GM11168 (cell line): ENCODE measurements around the gene HNRNPLL.

Experiments
- in situ Hi-C: fragments of 300-500 bp; cut with MboI; formaldehyde crosslinking; loops from one replicate; pipeline ENCODE4 v1.12.0; 2022; ENCODE audit warnings: low sequenced_read_pairs; ENCODE audit not compliant: unreplicated experiment

The HNRNPLL gene

DNA sequence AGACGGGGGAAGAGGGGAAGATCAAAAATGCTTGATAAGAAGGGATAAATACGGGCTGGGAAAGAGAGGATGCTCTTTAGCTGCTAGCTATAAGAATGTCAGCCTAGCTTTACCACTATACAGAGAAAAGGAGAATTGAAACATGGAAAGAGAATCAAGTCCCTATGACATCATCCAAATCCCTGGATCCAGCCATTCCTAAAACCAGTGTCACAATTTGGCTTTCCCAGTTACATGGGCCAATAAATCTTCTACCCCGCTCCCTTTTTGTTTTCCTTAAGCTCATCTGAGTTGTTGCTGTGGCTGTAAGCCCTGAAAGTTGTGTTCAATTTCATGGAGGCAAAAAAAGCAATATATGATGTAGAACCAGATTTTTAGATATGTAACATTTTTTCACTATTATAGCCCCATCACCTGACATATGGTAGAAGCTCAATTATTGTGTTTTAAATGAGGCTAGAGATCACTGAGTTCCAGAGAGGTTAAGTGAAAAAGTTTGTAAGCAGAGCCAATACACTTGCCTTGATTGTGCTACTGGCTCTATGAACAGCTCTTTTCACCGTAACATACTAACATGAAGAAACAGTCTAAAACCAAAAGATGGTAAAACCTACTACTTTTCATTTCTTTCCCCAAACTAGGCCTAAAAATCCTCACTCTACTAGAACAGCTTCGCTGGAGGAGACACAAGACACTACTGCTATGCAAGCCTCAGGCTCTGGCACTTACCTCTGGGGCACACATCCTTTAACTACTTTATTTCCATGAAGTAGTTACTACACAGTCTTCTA lies 4.3 kb downstream of the HNRNPLL start:
- in situ Hi-C loops, result no loop called here

DNA sequence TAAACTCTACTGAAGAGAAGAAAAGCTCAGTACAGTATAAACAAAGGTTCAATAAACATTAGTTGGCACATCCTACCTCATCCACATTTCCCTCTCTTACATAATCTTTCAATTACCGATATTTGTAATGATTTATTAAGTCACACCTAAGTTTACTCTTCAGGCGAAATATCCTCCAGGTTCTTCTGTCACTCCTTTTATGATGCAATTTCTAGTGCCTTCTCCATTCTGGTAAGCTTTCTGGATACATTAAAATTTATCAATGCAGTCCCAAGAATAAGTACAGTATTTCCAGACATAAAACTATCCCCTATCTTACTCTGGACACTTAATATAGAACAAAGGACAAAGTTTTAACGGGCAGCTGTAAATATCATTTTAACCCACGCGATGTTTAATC lies 5.6 kb downstream of the HNRNPLL start:
- in situ Hi-C loops, result no loop called here

GRCh38 chr2:38596229-38596628 lies 6.5 kb downstream of the HNRNPLL start:
- in situ Hi-C loops, result no loop called here

- in situ Hi-C loops, result no loop called here
Observed at GRCh38 chr2:38592951-38593350, 9.8 kb downstream of the HNRNPLL start.

DNA sequence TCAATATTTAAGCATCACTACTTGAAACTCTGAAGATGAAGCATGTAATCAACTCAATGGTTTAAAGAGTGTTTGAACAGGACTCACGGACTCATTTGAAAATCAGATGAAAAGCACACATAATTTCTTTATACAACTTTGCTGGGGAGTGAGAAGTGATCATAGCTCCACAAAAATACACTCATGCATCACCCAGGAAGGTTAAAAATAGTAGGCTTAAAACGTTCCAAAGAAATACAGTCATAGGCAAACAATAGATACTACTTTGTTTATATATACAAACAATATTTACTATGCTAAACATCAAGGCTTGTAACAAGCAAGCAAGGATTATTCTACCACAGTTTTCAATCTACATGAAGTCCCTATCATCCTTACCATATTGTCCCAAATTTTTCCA lies 11.6 kb downstream of the HNRNPLL start:
- in situ Hi-C loops, result no loop called here

GRCh38 chr2:38590053-38590452 lies 12.7 kb downstream of the HNRNPLL start:
- in situ Hi-C loops, result no loop called here

DNA sequence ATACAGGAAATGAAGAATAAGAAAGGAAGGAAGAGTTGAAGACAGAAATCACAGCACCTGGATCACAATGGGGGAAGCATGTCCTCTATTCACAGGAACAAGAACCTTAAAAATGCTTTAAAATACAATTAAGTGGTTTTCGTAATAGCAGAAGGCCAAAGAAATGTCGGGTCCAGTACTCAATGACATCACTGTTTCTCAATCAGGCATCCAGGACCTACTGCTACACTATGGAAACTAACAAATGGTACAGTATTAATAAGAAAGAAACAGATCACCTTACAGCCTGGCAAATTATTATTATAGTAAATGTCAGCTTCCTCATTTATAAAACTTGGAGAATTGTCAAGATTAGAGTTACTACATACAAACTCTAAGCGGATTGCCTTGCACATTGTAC lies 15.8 kb downstream of the HNRNPLL start:
- in situ Hi-C loops, result no loop called here

GRCh38 chr2:38584881-38585280 lies 17.8 kb downstream of the HNRNPLL start:
- in situ Hi-C loops, result no loop called here

DNA sequence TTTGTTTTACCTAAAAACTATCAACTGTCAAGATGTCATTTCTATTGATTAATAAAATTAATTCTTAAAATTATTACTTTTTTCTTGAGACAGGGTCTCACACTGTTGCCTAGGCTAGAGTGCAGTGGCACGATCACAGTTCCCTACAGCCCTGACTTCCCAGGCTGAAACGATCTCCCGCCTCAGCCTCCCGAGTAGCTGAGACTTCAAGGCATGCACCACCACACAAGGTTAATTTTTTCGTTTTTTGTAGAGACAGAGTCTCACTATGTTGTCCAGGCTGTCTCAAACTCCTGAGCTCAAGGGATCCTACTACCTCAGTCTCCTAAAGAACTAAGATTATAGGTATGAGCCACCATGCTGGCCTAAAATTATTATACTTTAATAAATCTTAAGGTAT lies 18.7 kb downstream of the HNRNPLL start:
- in situ Hi-C loops, result no loop called here

- in situ Hi-C loops, result no loop called here
Observed at GRCh38 chr2:38583524-38583923, 19.2 kb downstream of the HNRNPLL start.

DNA sequence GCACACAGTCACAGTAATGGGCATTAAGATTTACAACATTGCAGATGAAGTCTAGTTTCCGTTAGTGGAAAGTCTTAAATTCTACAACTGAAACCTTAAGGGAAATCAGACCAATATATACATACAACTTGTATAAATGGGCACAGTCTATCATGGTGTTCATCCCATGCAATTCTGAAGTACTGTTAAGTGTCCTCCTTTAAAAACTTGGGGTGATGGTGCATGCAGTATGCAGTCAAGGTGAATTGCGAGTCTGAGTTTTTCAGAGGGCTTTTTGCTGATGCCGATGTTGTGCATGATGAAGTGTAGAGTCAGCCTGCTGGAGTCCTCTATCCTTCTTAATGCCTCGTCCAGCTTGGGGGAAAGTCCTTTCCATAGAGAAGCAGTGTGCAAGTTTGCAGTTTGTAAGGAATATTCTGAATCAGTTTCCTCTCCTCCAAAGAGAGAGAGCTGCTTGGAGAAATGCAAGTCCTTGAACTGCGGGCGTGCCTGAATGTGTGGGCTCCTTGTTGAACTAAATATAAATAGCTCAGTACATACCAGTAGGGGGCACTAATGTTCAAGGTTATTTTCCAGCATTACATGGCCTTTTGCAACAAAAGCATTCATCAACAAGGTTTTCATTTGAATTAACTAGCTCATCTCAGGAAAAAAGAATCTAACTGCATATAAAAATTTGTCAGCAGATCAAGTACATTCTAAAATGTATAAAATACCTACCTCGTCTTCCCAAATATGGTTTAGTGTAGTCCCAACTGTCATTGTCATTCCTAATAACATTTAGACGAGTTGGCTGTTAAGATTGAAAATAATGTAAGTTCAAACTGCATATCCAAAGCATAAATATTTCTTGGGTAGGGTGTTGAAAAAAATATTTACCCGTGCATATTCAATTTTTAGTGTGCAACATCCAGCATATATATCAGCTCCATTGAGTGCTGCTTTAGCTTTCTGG lies 21.3 kb downstream of the HNRNPLL start:
- in situ Hi-C loops, result no loop called here

DNA sequence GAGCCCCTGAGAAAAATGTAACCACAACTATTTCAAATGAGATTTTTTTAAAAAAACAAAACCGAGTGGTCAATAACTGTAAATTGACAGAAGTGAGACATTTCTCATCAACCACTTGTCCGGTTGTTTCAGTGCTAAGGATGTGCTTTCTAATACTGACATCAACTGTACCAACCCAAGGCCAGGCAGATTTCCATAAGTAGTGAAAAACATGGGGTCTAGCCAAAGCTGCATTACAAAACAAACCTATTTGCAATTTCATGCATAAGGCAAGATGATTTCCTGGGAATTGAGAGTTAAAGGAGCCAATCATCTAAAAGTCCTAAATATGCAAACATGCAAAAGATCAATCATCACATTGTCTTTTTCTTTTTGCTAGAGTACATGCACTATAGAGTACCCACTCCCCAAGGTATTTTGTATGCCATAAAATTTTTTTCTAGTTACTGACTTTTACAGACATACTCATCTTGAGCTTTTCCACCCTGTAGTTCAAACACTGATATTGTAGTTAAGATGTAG lies 22.6 kb downstream of the HNRNPLL start:
- in situ Hi-C loops, result no loop called here

DNA sequence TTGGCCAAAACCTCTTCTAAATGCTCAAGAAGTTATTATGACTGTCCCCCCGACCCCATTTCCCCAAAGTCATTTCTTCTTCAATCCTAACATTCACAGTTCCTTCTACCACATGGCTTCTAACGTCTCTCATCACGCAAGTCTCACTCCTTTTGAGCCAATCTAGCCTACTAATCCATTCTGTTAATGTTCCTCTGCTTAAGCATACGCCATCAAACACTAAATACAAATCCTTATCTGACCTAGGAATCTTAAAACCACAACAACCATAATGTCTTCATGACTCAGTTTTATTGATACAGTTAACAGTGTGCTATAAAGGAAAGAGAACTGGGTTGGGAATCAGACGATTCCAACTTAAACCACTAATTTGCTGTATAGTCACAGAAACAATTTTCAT lies 23.9 kb downstream of the HNRNPLL start:
- in situ Hi-C loops, result no loop called here

DNA sequence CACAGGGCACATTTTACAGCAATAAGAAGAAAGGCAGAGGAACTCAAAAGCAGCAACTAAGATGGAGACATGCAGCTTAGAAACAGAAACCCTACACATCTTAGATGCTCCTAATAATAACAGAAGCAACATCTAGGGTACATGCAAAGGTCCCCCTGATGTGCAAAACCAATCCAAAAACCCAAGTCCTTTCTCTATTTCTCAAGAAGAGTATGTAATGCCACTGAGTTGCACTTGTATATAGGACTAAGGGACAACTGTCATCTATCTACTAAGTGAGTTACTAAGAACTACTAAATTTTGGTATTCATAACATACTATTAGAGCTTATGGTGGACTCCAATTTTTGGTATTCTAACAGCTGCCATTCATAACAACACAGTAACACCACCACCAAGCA lies 28.4 kb downstream of the HNRNPLL start:
- in situ Hi-C loops, result no loop called here

DNA sequence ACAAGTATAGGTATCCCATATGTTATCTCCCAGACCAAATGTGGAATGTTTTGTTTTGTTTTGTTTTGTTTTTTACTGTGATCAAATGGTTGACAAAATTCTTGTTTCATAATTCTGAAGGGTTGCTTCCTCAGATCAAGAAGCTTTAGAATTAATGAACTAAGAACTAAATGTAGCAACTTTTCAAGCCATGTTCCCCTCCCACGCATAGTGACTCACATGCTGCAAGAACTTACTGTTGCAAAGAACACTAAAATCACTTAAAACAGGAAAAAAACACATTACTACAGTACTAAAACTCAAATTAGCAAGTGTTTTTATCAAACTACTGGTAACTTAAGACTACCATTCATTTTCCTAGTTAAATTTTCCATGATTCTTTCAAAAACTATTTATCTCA lies 30.6 kb downstream of the HNRNPLL start:
- in situ Hi-C loops, result no loop called here

GRCh38 chr2:38571193-38571592 lies 31.5 kb downstream of the HNRNPLL start:
- in situ Hi-C loops, result no loop called here

GRCh38 chr2:38568724-38569436 lies 33.8 kb downstream of the HNRNPLL start:
- in situ Hi-C loops, result no loop called here

- in situ Hi-C loops, result no loop called here
Observed at GRCh38 chr2:38565333-38565732, 37.4 kb downstream of the HNRNPLL start.

DNA sequence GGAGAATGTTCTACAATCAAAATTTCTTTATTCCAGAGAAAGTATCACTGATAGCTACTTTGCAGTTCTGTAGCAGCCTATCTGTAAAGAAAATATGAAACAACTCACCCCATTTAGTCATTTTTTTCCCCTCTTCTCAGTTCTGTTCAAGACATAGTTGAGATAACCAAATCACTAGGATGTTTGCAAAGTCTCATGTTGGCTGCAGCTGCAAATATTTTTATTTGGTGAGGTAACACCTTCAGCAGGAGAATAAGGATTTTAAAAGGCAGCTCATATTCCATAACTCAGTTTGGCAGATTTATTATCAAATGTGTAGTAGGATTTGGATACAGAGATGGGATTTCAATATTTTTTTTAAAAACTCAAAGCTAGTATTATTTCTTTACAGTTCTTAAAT lies 41.0 kb downstream of the HNRNPLL start:
- in situ Hi-C loops, result no loop called here

GRCh38 chr2:38560092-38560491 lies 42.6 kb downstream of the HNRNPLL start:
- in situ Hi-C loops, result no loop called here

GRCh38 chr2:38557981-38558380 lies 44.7 kb downstream of the HNRNPLL start:
- in situ Hi-C loops, result no loop called here
